CD4-positive, alpha-beta memory T cell (primary cell): ENCODE measurements around the gene FGGY. TPM values are rescaled to one million over a fixed set of nuclear protein-coding genes. Genes with fewer than 3 reads are reported as not detected.

Experiments
- CTCF ChIA-PET: fragments of 350-600 bp; sonication (Branson Sonifier 250); formaldehyde crosslinking; loops from one replicate; lab custom pipeline; 2021; ENCODE audit warnings: inconsistent platforms; ENCODE audit not compliant: partially characterized antibody; lab: Charles Lee
- POLR2A ChIA-PET: fragments of 350-600 bp; sonication (Branson Sonifier 250); formaldehyde crosslinking; loops from one replicate; lab custom pipeline; 2021; ENCODE audit not compliant: partially characterized antibody; lab: Charles Lee
- DNase-seq, 5 donors: peaks; one replicate each; pipeline versions ENCODE4 v3.0.0 to v3.0.0-alpha.2; 2020 to 2022; ENCODE audit warnings: mixed read lengths in 1 of 5
- H3K27ac ChIP-seq: one replicate; pipeline ENCODE4 v1.7.0; 2013; ENCODE audit warnings: low read depth, low read length
- H3K27me3 ChIP-seq: 2 replicates; pipeline ENCODE4 v1.7.0; 2013; ENCODE audit warnings: mild to moderate bottlenecking, low read length, moderate library complexity; ENCODE audit not compliant: insufficient read depth
- H3K36me3 ChIP-seq: 2 replicates; pipeline ENCODE4 v1.7.0; 2013; ENCODE audit warnings: mild to moderate bottlenecking, low read length, moderate library complexity; ENCODE audit not compliant: insufficient read depth
- H3K4me1 ChIP-seq: 2 replicates; pipeline ENCODE4 v1.7.0; 2013; ENCODE audit warnings: mild to moderate bottlenecking, low read length, moderate library complexity; ENCODE audit not compliant: insufficient read depth
- H3K4me3 ChIP-seq, 2 donors: one replicate each; pipeline ENCODE4 v1.7.0; 2013; ENCODE audit warnings: low read length in 2 of 2, mild to moderate bottlenecking in 1 of 2
- H3K9me3 ChIP-seq, 2 donors: one replicate each; pipeline ENCODE4 v1.7.0; 2013; ENCODE audit warnings: low read length in 2 of 2, control low read depth in 1 of 2; ENCODE audit not compliant: control insufficient read depth in 1 of 2
- H3K27ac Mint-ChIP-seq, 7 donors: one replicate each; pipeline ENCODE4 v1.8.0; 2020 to 2021; ENCODE audit warnings: mixed read lengths in 7 of 7, mild to moderate bottlenecking in 6 of 7, inconsistent platforms in 3 of 7, moderate library complexity in 3 of 7
- H3K27me3 Mint-ChIP-seq, 2 donors: one replicate each; pipeline ENCODE4 v1.8.0; 2020 to 2021; ENCODE audit warnings: mixed read lengths in 2 of 2
- H3K36me3 Mint-ChIP-seq, 2 donors: one replicate each; pipeline ENCODE4 v1.8.0; 2020 to 2021; ENCODE audit warnings: mixed read lengths in 2 of 2, inconsistent platforms in 1 of 2, mild to moderate bottlenecking in 1 of 2
- H3K4me1 Mint-ChIP-seq, 4 donors: one replicate each; pipeline ENCODE4 v1.8.0; 2020 to 2021; ENCODE audit warnings: mixed read lengths in 4 of 4, mild to moderate bottlenecking in 1 of 4
- H3K4me3 Mint-ChIP-seq, 8 donors: one replicate each; pipeline ENCODE4 v1.8.0; 2020 to 2021; ENCODE audit warnings: mixed read lengths in 8 of 8, mild to moderate bottlenecking in 7 of 8, moderate library complexity in 6 of 8, inconsistent platforms in 3 of 8
- H3K9me3 Mint-ChIP-seq, 8 donors: one replicate each; pipeline ENCODE4 v1.8.0; 2020 to 2021; ENCODE audit warnings: mixed read lengths in 8 of 8, mild to moderate bottlenecking in 5 of 8, inconsistent platforms in 3 of 8, moderate library complexity in 1 of 8
- intact Hi-C: fragments of 100-400 bp; cut with micrococcal nuclease; formaldehyde crosslinking; loops from one replicate; pipeline ENCODE4 v1.15.1; 2023
- polyA plus RNA-seq, 2 donors: library from polyadenylated mRNA; unstranded; fragments of 300-500 nt; fragmentation: Illumina TruSeq; gene quantifications; one replicate each; pipeline ENCODE4 v1.2.3, GENCODE V29; 2021
- total RNA-seq, 2 experiments: library from RNA; stranded (reverse); gene quantifications; one replicate each; pipeline ENCODE4 v1.2.3, GENCODE V29; 2021

FGGY gene
- total and polyA plus RNA-seq, 4 experiments from 2014 or later = 1.8 to 8.8 (median 3.6) TPM

DNA sequence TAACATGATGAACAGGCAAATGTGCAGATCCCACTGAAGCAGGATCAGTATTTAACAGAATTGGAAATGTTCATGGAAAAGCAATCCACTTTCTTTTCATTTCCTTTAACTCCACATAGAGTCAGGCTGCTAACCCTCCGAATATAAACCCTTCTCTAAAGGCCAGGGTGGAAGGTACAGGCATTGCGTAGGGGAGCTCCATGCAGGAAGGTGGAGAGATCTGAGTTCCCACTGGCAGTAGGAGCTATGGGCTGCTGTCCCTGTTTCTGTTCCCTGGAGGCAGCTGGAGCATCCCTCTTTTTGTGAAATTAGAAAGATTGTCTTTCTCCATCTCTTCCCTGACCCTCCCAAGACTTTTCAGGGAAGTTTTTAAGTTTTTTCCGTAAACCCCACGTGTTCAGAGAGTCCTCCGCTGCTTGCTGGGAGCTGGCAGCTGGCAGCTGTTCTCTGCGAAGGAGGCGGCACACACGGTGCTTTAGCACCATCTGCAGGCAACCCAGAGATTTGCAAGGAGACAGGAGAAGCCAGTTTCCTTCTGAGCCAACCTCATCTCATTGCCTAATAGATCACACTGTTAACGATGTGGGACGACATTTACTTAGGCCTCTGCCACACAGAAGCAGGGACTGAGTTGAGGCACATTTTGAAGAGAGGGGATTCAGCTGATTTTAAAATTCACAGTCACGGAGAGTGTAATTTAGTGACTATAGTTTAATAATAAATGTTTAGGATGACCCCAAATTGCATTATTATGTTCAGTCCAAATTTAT lies 462.4 kb downstream of the FGGY start:
- Mint-ChIP-seq H3K4me3 (peak overlapping the region in 3 of 8 donors; percentile 47 to 59 (median 59)), H3K27ac (peak overlapping the region in 1 of 7 donors; percentile 53), H3K36me3 (no peaks in the 10 kb centered on the region), H3K4me1 (peaks cover 0 to 4% (median 3%) of the 10 kb centered on the region in 4 donors), H3K27me3 (no peaks in the 10 kb centered on the region), H3K9me3 (no peaks in the 10 kb centered on the region)
- Histone ChIP-seq H3K4me3 (no peak overlapping the region), H3K27ac (no peak overlapping the region), H3K36me3 (no peaks in the 10 kb centered on the region), H3K27me3 (no peaks in the 10 kb centered on the region), H3K9me3 (no peaks in the 10 kb centered on the region), H3K4me1 (peaks cover 3% of the 10 kb centered on the region)
- intact Hi-C loops = loop anchor here (1.0 to 10.0 kb wide), 5 partner anchors 60 to 1245 kb away; partner anchors contain the start of gene OMA1
- POLR2A ChIA-PET = no interaction called here
- CTCF ChIA-PET = interaction anchor here (0.6 to 4.2 kb wide), 24 partner anchors 10 to 1244 kb away, joined by 3 to 48 read pairs (median 5); partner anchors contain the start of genes HOOK1, JUN and OMA1
- DNase-seq = peak; percentile 58 to 67 (median 63)

DNA sequence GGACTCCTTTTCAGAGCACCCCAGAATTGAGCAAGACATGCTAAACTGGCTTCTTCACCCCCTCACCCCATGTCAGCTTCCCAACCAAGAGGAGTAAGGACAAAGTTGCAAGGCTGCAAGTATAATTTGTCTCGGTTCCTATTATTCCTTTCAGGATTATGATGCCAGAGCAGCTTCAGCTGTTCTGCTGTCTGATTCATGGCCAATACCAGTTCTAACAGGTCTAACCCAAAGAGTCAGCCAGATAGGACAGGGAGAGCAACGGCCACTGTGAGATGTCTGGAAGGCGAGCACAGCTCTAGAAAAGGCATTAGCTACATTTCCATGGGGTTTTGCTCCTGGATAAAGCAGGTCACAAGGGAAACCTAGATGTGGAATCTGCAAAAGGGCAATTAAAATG lies 464.5 kb downstream of the FGGY start:
- POLR2A ChIA-PET = no interaction called here

DNA sequence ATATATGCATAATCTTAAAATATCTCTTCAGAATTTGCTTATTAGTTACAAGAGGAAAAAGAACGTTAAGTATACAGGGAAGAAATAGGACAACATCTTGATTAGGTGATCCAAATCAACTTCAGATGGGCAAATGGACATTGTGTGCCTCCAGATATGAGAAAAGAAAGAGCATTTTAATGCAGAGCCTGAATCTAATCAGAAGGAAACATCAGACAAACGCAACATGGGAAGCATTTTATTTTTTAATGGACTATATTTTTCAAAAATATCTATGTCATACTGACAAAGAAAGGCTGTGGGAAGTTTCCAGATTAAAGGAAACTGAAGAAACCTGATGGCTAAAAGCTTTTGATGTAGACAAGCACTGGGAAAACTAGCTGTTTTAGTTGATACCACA lies 466.5 kb downstream of the FGGY start:
- intact Hi-C loops = no loop called here
- peaks cover 0 to 4% (median 3%) of the 10 kb centered on the region in 4 donors for H3K4me1 Mint-ChIP-seq
- no peaks in the 10 kb centered on the region for H3K36me3 ChIP-seq
- H3K27me3 ChIP-seq = no peaks in the 10 kb centered on the region
- no peaks in the 10 kb centered on the region for H3K27me3 Mint-ChIP-seq
- H3K9me3 Mint-ChIP-seq = no peaks in the 10 kb centered on the region
- no peak for DNase-seq
- no peaks in the 10 kb centered on the region for H3K36me3 Mint-ChIP-seq
- H3K27ac ChIP-seq = no peak overlapping the region
- no peak overlapping the region for H3K4me3 Mint-ChIP-seq
- H3K4me3 ChIP-seq = no peak overlapping the region
- H3K9me3 ChIP-seq = no peaks in the 10 kb centered on the region
- no peak overlapping the region for H3K27ac Mint-ChIP-seq
- peaks cover 3% of the 10 kb centered on the region for H3K4me1 ChIP-seq
- CTCF ChIA-PET = interaction anchor here (0.7 to 1.8 kb wide), 2 partner anchors 8 to 1663 kb away, joined by 3 to 5 read pairs; no protein-coding TSS in a partner anchor
- POLR2A ChIA-PET = no interaction called here

More for the DNA sequence above, 464.5 kb downstream of the FGGY start:
- H3K27ac ChIP-seq = no peak overlapping the region
- Mint-ChIP-seq H3K9me3 (no peaks in the 10 kb centered on the region), H3K4me1 (peaks cover 0 to 4% (median 3%) of the 10 kb centered on the region in 4 donors), H3K27me3 (no peaks in the 10 kb centered on the region), H3K36me3 (no peaks in the 10 kb centered on the region), H3K4me3 (no peak overlapping the region), H3K27ac (no peak overlapping the region)
- CTCF ChIA-PET = interaction anchor here (1.1 to 4.2 kb wide), 5 partner anchors 12 to 1246 kb away, joined by 3 to 48 read pairs (median 20); no protein-coding TSS in a partner anchor
- peaks cover 3% of the 10 kb centered on the region for H3K4me1 ChIP-seq
- H3K9me3 ChIP-seq = no peaks in the 10 kb centered on the region
- DNase-seq = no peak
- intact Hi-C loops = no loop called here
- H3K36me3 ChIP-seq = no peaks in the 10 kb centered on the region
- H3K27me3 ChIP-seq = no peaks in the 10 kb centered on the region
- no peak overlapping the region for H3K4me3 ChIP-seq

DNA sequence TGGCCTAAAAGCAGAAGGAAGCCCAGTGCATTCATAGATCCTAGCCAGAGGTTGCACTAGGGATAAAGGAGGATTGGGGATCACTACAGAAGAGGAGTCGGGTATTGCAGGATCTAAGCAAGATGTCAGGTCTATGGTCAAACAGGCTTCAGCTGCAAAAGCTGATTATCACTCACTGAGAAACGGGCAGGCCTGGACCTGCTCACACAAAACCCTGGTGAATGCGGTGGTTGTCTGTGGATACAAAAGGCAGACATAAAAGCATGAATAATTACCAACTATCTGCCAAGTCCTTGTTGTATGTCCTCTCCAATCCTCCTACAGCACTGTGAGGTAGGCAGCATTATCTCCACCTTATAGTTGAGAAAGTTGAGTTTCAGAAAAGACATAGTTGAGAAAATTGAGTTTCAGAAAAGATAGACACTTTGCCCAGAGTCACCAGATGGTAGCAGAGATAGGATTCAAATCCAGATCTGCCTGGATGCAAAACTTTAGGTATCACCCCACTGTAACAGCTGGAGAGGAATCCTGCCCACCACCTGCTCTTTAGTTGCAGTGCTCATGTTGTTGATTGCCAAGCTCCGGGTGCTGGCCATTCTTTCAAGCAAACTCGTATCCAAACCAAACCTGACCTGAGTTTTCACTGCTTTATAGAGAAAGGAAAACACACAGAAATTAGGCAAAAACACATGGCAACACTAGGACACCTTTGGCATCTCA lies 468.3 kb downstream of the FGGY start:
- no peak for DNase-seq
- H3K36me3 Mint-ChIP-seq = no peaks in the 10 kb centered on the region
- H3K9me3 Mint-ChIP-seq = no peaks in the 10 kb centered on the region
- intact Hi-C loops = no loop called here
- no peaks in the 10 kb centered on the region for H3K4me1 ChIP-seq
- H3K9me3 ChIP-seq = no peaks in the 10 kb centered on the region
- H3K4me1 Mint-ChIP-seq = no peaks in the 10 kb centered on the region
- no peaks in the 10 kb centered on the region for H3K36me3 ChIP-seq
- CTCF ChIA-PET = interaction anchor here (0.7 kb wide), 1 partner anchor 40 kb away, joined by 3 read pairs; no protein-coding TSS in a partner anchor
- no peak overlapping the region for H3K27ac ChIP-seq
- H3K27me3 Mint-ChIP-seq = no peaks in the 10 kb centered on the region
- H3K4me3 Mint-ChIP-seq = no peak overlapping the region
- POLR2A ChIA-PET = no interaction called here
- no peaks in the 10 kb centered on the region for H3K27me3 ChIP-seq
- no peak overlapping the region for H3K4me3 ChIP-seq
- no peak overlapping the region for H3K27ac Mint-ChIP-seq

DNA sequence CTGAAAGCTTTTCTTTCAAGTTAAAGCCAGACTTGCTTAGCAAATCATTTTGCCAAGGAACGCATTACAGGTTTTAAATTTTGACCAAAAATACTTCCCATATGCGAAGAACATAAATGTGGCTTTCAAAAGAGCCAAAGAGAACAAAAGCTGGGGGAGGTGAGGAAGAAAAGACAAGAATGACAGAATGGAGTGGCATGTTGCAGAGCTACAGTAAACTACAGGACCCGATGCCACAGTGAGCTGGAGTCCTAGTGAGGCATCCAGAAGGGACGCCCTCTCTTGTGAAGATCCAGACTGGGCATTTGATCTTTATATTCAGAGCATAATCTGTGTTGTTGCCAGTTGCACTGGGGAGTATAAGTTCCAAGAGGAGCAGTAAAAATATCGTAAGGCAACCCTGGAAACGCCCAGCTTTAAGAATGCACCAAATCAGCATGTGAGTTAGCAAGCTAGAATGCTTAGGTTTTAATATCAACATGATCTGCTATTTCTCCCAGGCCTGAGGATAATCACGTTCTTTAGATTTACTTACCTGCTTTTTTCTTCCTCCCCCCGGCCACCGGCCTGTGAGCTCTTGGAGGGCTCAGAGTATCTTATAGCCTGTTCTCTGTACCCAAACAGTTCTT lies 469.4 kb downstream of the FGGY start:
- H3K27me3 ChIP-seq = no peaks in the 10 kb centered on the region
- no peaks in the 10 kb centered on the region for H3K27me3 Mint-ChIP-seq
- CTCF ChIA-PET = interaction anchor here (0.7 to 1.5 kb wide), 2 partner anchors 11 to 39 kb away, joined by 3 read pairs; no protein-coding TSS in a partner anchor
- H3K9me3 ChIP-seq = no peaks in the 10 kb centered on the region
- H3K36me3 ChIP-seq = no peaks in the 10 kb centered on the region
- H3K4me1 Mint-ChIP-seq = no peaks in the 10 kb centered on the region
- H3K4me3 ChIP-seq = no peak overlapping the region
- no peaks in the 10 kb centered on the region for H3K9me3 Mint-ChIP-seq
- intact Hi-C loops = no loop called here
- H3K4me3 Mint-ChIP-seq = no peak overlapping the region
- no peaks in the 10 kb centered on the region for H3K36me3 Mint-ChIP-seq
- DNase-seq = no peak
- H3K27ac ChIP-seq = no peak overlapping the region
- H3K4me1 ChIP-seq = no peaks in the 10 kb centered on the region
- H3K27ac Mint-ChIP-seq = no peak overlapping the region
- POLR2A ChIA-PET = no interaction called here

DNA sequence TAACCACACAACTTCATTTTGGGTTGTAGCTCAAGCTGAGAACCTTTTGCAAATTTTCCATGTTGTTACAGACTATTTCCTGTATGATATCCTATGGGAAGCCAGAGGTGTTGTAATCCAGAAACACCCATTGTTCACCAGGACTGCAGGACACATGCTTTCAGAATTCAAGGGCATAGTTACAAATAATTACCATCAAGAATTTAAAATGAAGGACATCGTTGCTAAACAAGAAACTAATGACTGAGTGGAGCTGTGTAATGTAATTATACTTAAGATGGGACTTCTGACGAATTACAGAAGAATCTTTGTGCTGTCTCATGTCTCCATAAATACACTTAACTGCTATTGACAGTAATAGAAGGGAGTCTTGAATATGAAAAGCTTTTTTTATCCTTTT lies 470.2 kb downstream of the FGGY start:
- no peaks in the 10 kb centered on the region for H3K36me3 ChIP-seq
- H3K27ac Mint-ChIP-seq = no peak overlapping the region
- no peaks in the 10 kb centered on the region for H3K36me3 Mint-ChIP-seq
- no peak for DNase-seq
- H3K27me3 ChIP-seq = no peaks in the 10 kb centered on the region
- H3K4me1 Mint-ChIP-seq = no peaks in the 10 kb centered on the region
- no peak overlapping the region for H3K4me3 Mint-ChIP-seq
- intact Hi-C loops = no loop called here
- no peak overlapping the region for H3K4me3 ChIP-seq
- ChIA-PET CTCF (interaction anchor here (1.5 kb wide), 1 partner anchor 12 kb away, joined by 3 read pairs; no protein-coding TSS in a partner anchor), POLR2A (no interaction called here)
- no peaks in the 10 kb centered on the region for H3K9me3 Mint-ChIP-seq
- no peaks in the 10 kb centered on the region for H3K27me3 Mint-ChIP-seq
- no peaks in the 10 kb centered on the region for H3K4me1 ChIP-seq
- no peak overlapping the region for H3K27ac ChIP-seq
- no peaks in the 10 kb centered on the region for H3K9me3 ChIP-seq
